PC-9 (cell line): Measurements from ENCODE around the gene KRT8.

ENCODE experiments used
- EZH2 ChIP-seq: fragments of 200-600 bp; sonication (generic); IDR thresholded peaks from 2 replicates; pipeline ENCODE4 v1.8.0; 2017; ENCODE audit warnings: antibody characterized with exemption, low read depth
- TF ChIP-seq, protein P1 (sequence below): fragments of 200-600 bp; sonication (generic); conservative IDR thresholded peaks from 2 replicates; pipeline ENCODE4 v1.6.1; 2017; ENCODE audit warnings: mixed run types, antibody characterized with exemption, mild to moderate bottlenecking, moderate library complexity

DNA sequence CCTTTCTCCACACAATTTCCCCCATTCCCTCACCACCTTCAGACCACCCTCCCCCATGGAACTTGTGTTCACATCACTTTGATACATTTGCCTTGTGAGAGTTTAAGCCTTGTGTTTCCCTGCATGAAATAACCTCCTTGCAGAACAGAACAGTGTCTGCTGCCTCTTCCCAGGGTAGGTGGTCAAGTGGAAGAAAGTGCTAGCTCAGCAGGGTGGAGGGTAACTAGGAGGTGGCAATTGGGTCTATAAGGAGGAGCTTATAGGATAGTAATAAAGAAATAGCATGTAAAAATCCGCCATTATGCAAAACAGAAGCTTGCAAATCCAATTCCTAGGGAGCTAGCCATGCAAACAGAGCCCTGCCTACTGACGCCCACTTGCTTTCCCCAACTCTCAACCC is 13.9 kb upstream of the KRT8 start:
- TF ChIP-seq, protein P1, sequence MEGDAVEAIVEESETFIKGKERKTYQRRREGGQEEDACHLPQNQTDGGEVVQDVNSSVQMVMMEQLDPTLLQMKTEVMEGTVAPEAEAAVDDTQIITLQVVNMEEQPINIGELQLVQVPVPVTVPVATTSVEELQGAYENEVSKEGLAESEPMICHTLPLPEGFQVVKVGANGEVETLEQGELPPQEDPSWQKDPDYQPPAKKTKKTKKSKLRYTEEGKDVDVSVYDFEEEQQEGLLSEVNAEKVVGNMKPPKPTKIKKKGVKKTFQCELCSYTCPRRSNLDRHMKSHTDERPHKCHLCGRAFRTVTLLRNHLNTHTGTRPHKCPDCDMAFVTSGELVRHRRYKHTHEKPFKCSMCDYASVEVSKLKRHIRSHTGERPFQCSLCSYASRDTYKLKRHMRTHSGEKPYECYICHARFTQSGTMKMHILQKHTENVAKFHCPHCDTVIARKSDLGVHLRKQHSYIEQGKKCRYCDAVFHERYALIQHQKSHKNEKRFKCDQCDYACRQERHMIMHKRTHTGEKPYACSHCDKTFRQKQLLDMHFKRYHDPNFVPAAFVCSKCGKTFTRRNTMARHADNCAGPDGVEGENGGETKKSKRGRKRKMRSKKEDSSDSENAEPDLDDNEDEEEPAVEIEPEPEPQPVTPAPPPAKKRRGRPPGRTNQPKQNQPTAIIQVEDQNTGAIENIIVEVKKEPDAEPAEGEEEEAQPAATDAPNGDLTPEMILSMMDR = no peak
- TF ChIP-seq EZH2 = no peak
